ENCODE measurements around the gene LSAMP.

Gene LSAMP

DNA sequence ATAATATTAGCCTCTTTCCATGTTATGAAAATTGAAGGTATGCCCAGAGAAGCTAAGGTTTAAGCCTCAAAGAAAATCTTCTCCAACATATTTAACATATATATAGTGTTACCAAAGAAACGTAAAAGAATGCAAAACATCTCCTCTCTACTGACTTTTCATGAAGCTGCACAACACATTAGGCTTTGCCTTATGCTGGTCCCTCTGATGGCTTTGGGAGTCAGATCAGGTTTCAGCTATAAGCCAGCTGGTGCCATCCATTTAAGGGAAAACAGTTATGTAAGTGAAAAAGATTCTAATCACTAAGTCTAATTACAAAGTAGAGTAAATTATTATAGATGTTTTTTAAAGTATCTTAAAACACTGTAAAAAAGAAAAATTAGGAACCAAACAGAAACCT lies 410.5 kb downstream of the LSAMP start:
- no peaks in the 10 kb centered on the region for H3K9me3 ChIP-seq (ENCODE audit: insufficient read depth, low read length, severe bottlenecking)
- no peak for TF ChIP-seq EZH2 (IDR thresholded peaks at IDR 0.05; ENCODE audit: borderline replicate concordance, low read depth, low read length, severe bottlenecking)
- TF ChIP-seq, protein P1, sequence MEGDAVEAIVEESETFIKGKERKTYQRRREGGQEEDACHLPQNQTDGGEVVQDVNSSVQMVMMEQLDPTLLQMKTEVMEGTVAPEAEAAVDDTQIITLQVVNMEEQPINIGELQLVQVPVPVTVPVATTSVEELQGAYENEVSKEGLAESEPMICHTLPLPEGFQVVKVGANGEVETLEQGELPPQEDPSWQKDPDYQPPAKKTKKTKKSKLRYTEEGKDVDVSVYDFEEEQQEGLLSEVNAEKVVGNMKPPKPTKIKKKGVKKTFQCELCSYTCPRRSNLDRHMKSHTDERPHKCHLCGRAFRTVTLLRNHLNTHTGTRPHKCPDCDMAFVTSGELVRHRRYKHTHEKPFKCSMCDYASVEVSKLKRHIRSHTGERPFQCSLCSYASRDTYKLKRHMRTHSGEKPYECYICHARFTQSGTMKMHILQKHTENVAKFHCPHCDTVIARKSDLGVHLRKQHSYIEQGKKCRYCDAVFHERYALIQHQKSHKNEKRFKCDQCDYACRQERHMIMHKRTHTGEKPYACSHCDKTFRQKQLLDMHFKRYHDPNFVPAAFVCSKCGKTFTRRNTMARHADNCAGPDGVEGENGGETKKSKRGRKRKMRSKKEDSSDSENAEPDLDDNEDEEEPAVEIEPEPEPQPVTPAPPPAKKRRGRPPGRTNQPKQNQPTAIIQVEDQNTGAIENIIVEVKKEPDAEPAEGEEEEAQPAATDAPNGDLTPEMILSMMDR (IDR thresholded peaks at IDR 0.05; ENCODE audit: borderline replicate concordance, extremely low read depth, low read length, poor library complexity, severe bottlenecking): no peak
- no peaks in the 10 kb centered on the region for H3K36me3 ChIP-seq (ENCODE audit: insufficient read depth, low read length)
- H3K4me2 ChIP-seq (ENCODE audit: insufficient read depth, low read length): no peak overlapping the region
- no peaks in the 10 kb centered on the region for H3K27me3 ChIP-seq (ENCODE audit: insufficient read depth, low read length, poor library complexity)
- H3K79me2 ChIP-seq (ENCODE audit: insufficient read depth, low read length): no peaks in the 10 kb centered on the region
- no peak overlapping the region for H3K4me3 ChIP-seq (ENCODE audit: low read depth in 1 of 2, low read length in 2 of 2)
- H4K20me1 ChIP-seq (ENCODE audit: insufficient read depth, low read length): no peaks in the 10 kb centered on the region
- DNase-seq (no peak), ATAC-seq (ENCODE audit: insufficient read depth, low read depth) (no peak)
- no peak overlapping the region for H3K9ac ChIP-seq (ENCODE audit: low read depth, low read length)
- H3K4me1 ChIP-seq (ENCODE audit: insufficient read depth, low read length): no peaks in the 10 kb centered on the region
- H2AFZ ChIP-seq (ENCODE audit: low read depth, low read length): no peak overlapping the region
- no peak overlapping the region for H3K27ac ChIP-seq (ENCODE audit: low read length)

DNA sequence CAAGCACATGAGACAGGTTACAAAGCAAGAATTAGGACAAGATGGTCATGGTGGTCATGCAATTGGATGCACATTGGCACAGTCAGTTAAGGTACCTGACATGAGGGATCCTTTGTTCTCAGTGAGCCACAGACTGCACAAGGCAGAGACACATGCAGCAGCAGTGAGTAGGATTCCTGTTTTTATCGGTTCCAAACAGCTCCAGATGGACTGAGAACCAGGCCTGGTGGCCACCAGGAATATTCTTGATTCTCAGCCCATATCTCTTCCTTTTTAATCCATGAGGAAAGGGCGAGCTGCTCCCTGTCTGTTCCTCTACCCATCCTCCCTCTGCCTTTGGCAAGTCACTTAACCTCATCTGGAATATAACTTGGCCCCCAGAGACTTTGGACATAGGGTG lies 411.2 kb downstream of the LSAMP start:
- Histone ChIP-seq H3K4me1 (ENCODE audit: insufficient read depth, low read length) (no peaks in the 10 kb centered on the region), H3K4me2 (ENCODE audit: insufficient read depth, low read length) (no peak overlapping the region), H3K9me3 (ENCODE audit: insufficient read depth, low read length, severe bottlenecking) (no peaks in the 10 kb centered on the region), H3K27me3 (ENCODE audit: insufficient read depth, low read length, poor library complexity) (no peaks in the 10 kb centered on the region), H3K9ac (ENCODE audit: low read depth, low read length) (no peak overlapping the region), H4K20me1 (ENCODE audit: insufficient read depth, low read length) (no peaks in the 10 kb centered on the region), H3K79me2 (ENCODE audit: insufficient read depth, low read length) (no peaks in the 10 kb centered on the region), H3K4me3 (ENCODE audit: low read depth in 1 of 2, low read length in 2 of 2) (no peak overlapping the region), H3K36me3 (ENCODE audit: insufficient read depth, low read length) (no peaks in the 10 kb centered on the region), H2AFZ (ENCODE audit: low read depth, low read length) (no peak overlapping the region), H3K27ac (ENCODE audit: low read length) (no peak overlapping the region)
- TF ChIP-seq, protein P1 (IDR thresholded peaks at IDR 0.05; ENCODE audit: borderline replicate concordance, extremely low read depth, low read length, poor library complexity, severe bottlenecking): no peak
- TF ChIP-seq EZH2 (IDR thresholded peaks at IDR 0.05; ENCODE audit: borderline replicate concordance, low read depth, low read length, severe bottlenecking): no peak
- ATAC-seq (ENCODE audit: insufficient read depth, low read depth) (no peak), DNase-seq (no peak)

DNA sequence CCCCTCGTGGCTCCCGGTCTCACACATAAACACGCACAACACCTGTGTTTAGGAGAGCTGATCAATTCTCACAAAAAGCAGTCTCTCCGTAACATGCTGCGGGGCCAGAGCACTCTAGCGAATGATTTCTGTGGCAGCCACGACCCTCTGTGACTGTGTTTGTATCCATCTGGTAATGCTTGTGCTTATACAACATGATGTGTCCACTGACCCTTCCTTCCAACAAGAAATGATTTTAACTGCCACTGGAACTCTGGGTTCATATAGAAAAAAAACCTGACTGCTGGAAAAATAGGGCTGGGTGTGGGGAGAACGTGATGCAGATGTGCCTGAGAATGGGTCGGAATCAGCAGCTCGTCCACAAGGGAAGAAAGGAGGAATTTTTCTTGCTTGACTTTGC lies 411.8 kb downstream of the LSAMP start:
- no peak overlapping the region for H3K9ac ChIP-seq (ENCODE audit: low read depth, low read length)
- H3K36me3 ChIP-seq (ENCODE audit: insufficient read depth, low read length): no peaks in the 10 kb centered on the region
- no peaks in the 10 kb centered on the region for H3K27me3 ChIP-seq (ENCODE audit: insufficient read depth, low read length, poor library complexity)
- H3K9me3 ChIP-seq (ENCODE audit: insufficient read depth, low read length, severe bottlenecking): no peaks in the 10 kb centered on the region
- TF ChIP-seq, protein P1 (IDR thresholded peaks at IDR 0.05; ENCODE audit: borderline replicate concordance, extremely low read depth, low read length, poor library complexity, severe bottlenecking): no peak
- TF ChIP-seq EZH2 (IDR thresholded peaks at IDR 0.05; ENCODE audit: borderline replicate concordance, low read depth, low read length, severe bottlenecking): no peak
- H3K4me2 ChIP-seq (ENCODE audit: insufficient read depth, low read length): no peak overlapping the region
- no peaks in the 10 kb centered on the region for H4K20me1 ChIP-seq (ENCODE audit: insufficient read depth, low read length)
- H2AFZ ChIP-seq (ENCODE audit: low read depth, low read length): no peak overlapping the region
- no peak overlapping the region for H3K27ac ChIP-seq (ENCODE audit: low read length)
- no peak overlapping the region for H3K4me3 ChIP-seq (ENCODE audit: low read depth in 1 of 2, low read length in 2 of 2)
- DNase-seq (no peak), ATAC-seq (ENCODE audit: insufficient read depth, low read depth) (no peak)
- H3K79me2 ChIP-seq (ENCODE audit: insufficient read depth, low read length): no peaks in the 10 kb centered on the region
- no peaks in the 10 kb centered on the region for H3K4me1 ChIP-seq (ENCODE audit: insufficient read depth, low read length)

DNA sequence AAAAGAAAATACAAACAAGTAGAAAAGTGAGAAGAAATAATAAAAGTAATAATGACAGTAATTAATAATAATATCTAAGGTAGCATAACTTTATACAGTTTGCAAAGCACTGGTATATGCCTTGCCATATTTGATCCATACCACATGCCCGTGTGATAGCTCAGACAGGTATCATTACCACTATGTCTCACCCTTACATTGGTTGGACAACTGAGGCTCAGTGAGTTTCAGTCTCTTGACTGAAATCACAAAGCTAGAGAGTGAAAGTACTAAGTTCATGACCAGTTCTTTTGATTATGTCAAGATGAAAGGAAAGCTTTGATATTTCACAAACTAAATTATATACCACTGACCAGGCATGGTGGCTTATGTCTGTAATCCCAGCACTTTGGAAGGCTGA lies 413.1 kb downstream of the LSAMP start:
- Histone ChIP-seq H3K4me1 (ENCODE audit: insufficient read depth, low read length) (no peaks in the 10 kb centered on the region), H3K9me3 (ENCODE audit: insufficient read depth, low read length, severe bottlenecking) (no peaks in the 10 kb centered on the region), H3K4me2 (ENCODE audit: insufficient read depth, low read length) (no peak overlapping the region), H3K79me2 (ENCODE audit: insufficient read depth, low read length) (no peaks in the 10 kb centered on the region), H3K27me3 (ENCODE audit: insufficient read depth, low read length, poor library complexity) (no peaks in the 10 kb centered on the region), H2AFZ (ENCODE audit: low read depth, low read length) (no peak overlapping the region), H3K9ac (ENCODE audit: low read depth, low read length) (no peak overlapping the region), H3K4me3 (ENCODE audit: low read depth in 1 of 2, low read length in 2 of 2) (no peak overlapping the region), H4K20me1 (ENCODE audit: insufficient read depth, low read length) (no peaks in the 10 kb centered on the region), H3K27ac (ENCODE audit: low read length) (no peak overlapping the region), H3K36me3 (ENCODE audit: insufficient read depth, low read length) (no peaks in the 10 kb centered on the region)
- ATAC-seq (ENCODE audit: insufficient read depth, low read depth) (no peak), DNase-seq (no peak)
- TF ChIP-seq EZH2 (IDR thresholded peaks at IDR 0.05; ENCODE audit: borderline replicate concordance, low read depth, low read length, severe bottlenecking): no peak
- TF ChIP-seq, protein P1 (IDR thresholded peaks at IDR 0.05; ENCODE audit: borderline replicate concordance, extremely low read depth, low read length, poor library complexity, severe bottlenecking): no peak

Measured in DND-41 (cell line).